Measurements from ENCODE around the gene TOR1B.
"Not testable (repeated sequence)": the region's sequence is repeated elsewhere in the genome, so short reads cannot be mapped to it uniquely, and the experiment has no call there.

TOR1B gene

DNA sequence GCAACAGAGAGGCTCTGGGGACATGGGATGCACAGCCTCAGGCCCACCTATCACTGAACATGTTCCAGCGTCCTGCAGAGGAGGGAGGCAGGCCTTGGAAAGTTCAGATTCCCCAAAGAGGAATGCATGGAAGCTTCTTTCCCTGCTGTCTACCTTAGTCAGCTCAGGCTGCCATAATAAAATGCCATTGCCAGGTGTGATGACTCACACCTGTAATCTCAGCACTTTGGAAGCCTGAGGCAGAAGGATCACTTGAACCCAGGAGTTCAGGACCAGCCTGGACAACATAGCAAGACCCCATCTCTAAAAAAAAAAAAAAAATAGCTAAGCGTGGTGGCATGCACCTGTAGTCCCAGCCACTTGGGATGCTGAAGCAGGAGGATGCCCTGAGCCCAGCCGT, 24.5 kb upstream of the TOR1B start:
- Histone ChIP-seq H3K27me3 (replicated peaks; ENCODE audit: control insufficient read depth, insufficient read depth, low read length) (peaks cover 2% of the 10 kb centered on the region), H3K4me3 (replicated peaks; ENCODE audit: low read depth, low read length) (no peak overlapping the region), H3K36me3 (ENCODE audit: control insufficient read depth, insufficient read depth, low read length) (no peaks in the 10 kb centered on the region)
- TF ChIP-seq, protein P1, sequence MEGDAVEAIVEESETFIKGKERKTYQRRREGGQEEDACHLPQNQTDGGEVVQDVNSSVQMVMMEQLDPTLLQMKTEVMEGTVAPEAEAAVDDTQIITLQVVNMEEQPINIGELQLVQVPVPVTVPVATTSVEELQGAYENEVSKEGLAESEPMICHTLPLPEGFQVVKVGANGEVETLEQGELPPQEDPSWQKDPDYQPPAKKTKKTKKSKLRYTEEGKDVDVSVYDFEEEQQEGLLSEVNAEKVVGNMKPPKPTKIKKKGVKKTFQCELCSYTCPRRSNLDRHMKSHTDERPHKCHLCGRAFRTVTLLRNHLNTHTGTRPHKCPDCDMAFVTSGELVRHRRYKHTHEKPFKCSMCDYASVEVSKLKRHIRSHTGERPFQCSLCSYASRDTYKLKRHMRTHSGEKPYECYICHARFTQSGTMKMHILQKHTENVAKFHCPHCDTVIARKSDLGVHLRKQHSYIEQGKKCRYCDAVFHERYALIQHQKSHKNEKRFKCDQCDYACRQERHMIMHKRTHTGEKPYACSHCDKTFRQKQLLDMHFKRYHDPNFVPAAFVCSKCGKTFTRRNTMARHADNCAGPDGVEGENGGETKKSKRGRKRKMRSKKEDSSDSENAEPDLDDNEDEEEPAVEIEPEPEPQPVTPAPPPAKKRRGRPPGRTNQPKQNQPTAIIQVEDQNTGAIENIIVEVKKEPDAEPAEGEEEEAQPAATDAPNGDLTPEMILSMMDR (IDR thresholded peaks at IDR 0.05; ENCODE audit: insufficient read depth, low read length, poor library complexity, severe bottlenecking) = no peak
- no peak for DNase-seq (ENCODE audit: extremely low read depth, insufficient read length)

DNA sequence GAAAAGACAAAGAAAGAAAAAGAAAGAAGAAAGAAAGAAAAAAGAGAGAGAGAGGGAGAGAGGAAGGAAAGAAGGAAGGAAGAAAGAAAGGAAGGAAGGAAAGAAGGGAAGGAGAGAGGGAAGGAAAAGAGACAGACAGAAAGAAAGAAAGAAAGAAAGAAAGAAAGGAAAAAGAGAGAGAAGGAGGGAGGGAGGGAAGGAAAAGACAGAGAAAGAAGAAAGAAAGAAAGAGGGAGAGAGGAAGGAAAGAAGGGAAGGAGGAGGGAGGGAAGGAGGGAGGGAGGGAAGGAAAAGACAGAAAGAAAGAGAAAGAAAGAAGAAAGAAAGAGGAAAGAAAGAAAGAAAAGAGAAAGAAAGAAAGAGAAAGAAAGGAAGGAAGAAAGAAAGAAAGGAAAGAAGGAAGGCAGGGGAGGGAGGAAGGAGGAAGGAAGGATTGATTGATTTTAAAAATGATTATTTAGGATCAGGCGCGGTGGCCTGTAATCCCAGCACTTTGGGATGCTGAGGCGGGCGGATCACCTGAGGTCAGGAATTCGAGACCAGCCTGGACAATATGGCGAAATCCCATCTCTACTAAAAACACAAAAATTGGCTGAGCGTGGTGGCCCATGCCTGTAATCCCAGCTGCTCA, 23.3 kb upstream of the TOR1B start:
- Histone ChIP-seq H3K36me3 (ENCODE audit: control insufficient read depth, insufficient read depth, low read length) (no peaks in the 10 kb centered on the region), H3K4me3 (replicated peaks; ENCODE audit: low read depth, low read length) (no peak overlapping the region), H3K27me3 (replicated peaks; ENCODE audit: control insufficient read depth, insufficient read depth, low read length) (peaks cover 2% of the 10 kb centered on the region)
- TF ChIP-seq, protein P1 (IDR thresholded peaks at IDR 0.05; ENCODE audit: insufficient read depth, low read length, poor library complexity, severe bottlenecking) = no peak
- no peak for DNase-seq (ENCODE audit: extremely low read depth, insufficient read length)

DNA sequence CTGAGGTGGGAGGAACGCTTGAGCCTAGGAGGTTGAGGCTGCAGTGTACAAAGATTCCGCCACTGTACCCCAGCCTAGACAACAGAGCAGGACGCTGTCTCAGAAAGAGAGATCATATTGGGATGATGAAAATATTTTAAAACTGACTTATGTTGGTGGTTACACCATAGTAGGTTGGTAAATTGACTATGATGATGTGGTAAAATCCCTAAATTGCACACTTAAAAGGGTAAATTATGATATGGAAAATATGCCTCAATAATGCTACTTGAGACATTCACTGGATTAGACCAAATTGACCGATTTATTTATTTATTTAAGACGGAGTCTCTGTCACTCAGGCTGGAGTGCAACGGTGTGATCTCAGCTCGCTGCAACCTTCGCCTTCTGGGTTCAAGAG, 21.9 kb upstream of the TOR1B start:
- H3K27me3 ChIP-seq (replicated peaks; ENCODE audit: control insufficient read depth, insufficient read depth, low read length) = peaks cover 2% of the 10 kb centered on the region
- H3K36me3 ChIP-seq (ENCODE audit: control insufficient read depth, insufficient read depth, low read length) = no peaks in the 10 kb centered on the region
- TF ChIP-seq, protein P1 (IDR thresholded peaks at IDR 0.05; ENCODE audit: insufficient read depth, low read length, poor library complexity, severe bottlenecking) = no peak
- no peak overlapping the region for H3K4me3 ChIP-seq (replicated peaks; ENCODE audit: low read depth, low read length)
- no peak for DNase-seq (ENCODE audit: extremely low read depth, insufficient read length)

DNA sequence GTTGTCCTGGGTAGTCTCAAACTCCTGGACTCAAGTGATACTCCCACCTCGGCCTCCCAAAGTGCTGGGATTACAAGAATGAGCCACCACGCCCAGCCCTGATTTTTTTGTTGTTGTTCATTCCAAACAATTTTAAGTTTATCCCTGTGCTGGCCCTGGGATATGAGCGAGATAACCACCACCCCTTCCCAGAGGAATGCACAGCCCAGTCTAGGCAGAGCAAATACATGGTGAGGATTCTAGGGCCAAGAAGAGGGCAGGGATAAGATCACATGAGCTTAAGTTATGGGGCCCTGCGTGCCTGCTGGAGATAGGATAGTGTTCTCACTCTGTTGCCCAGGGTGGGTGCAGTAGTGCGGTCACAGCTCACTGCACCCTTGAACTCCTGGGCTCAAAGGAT, 21.0 kb upstream of the TOR1B start:
- H3K36me3 ChIP-seq (ENCODE audit: control insufficient read depth, insufficient read depth, low read length) = no peaks in the 10 kb centered on the region
- no peak for DNase-seq (ENCODE audit: extremely low read depth, insufficient read length)
- no peak overlapping the region for H3K4me3 ChIP-seq (replicated peaks; ENCODE audit: low read depth, low read length)
- peaks cover 2% of the 10 kb centered on the region for H3K27me3 ChIP-seq (replicated peaks; ENCODE audit: control insufficient read depth, insufficient read depth, low read length)
- TF ChIP-seq, protein P1 (IDR thresholded peaks at IDR 0.05; ENCODE audit: insufficient read depth, low read length, poor library complexity, severe bottlenecking) = no peak

DNA sequence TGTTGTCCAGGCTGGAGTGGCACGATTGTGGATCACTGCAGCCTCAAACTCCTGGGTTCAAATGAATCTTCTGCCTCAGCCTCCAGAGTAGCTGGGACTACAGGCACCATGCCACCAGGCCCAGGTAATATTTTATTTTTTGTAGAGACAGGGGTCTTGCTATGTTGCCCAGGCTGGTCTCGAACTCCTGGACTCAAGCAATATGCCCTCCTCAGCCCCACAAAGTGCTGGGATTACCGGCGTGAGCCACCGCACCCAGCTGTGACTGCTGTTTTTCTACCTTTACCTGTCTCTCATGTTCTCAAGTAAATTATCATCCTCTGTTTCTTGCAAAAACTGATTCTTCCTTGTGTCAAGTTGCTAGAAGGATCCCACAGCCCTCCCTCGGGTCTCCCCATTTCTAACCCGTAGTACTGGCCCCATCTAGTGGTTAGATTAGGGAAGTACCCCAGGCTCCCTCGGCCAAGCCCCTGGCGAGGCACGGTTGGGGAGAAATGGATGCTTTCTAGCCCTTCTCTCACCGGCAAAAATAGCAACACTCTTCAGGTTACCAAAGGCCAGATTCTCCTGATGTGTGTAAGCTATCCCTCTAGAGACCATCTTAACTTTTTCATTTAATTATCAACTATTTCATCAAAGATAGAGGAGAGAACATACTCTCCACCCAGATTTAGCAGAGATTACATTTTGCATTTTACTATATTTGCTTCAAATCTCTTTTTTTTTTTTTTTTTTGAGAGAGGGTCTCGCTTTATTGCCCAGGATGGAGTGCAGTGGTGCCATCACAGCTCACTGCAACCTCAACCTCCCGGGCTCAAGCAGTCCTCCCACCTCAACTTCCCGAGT, 19.2 kb upstream of the TOR1B start:
- DNase-seq (ENCODE audit: extremely low read depth, insufficient read length) = peak; percentile 35
- Histone ChIP-seq H3K27me3 (replicated peaks; ENCODE audit: control insufficient read depth, insufficient read depth, low read length) (no peaks in the 10 kb centered on the region), H3K36me3 (ENCODE audit: control insufficient read depth, insufficient read depth, low read length) (no peaks in the 10 kb centered on the region), H3K4me3 (replicated peaks; ENCODE audit: low read depth, low read length) (no peak overlapping the region)
- TF ChIP-seq, protein P1 (IDR thresholded peaks at IDR 0.05; ENCODE audit: insufficient read depth, low read length, poor library complexity, severe bottlenecking) = peak; percentile 86

DNA sequence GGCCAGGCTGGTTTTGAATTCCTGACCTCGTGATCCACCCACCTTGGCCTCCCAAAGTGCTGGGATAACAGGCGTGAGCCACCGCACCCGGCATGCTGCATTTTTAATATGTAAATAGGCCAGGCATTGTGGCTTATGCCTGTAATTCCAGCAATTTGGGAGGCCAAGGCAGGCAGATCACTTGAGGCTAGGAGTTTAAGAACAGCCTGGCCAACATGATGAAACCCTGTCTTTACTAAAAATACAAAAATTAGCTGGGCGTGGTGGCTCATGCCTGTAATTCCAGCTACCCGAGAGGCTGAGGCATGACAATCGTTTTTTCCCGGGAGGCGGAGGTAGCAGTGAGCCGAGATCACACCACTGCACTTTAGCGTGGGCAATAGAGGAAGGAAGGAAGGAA, 18.0 kb upstream of the TOR1B start:
- H3K4me3 ChIP-seq (replicated peaks; ENCODE audit: low read depth, low read length); H3K36me3 ChIP-seq (ENCODE audit: control insufficient read depth, insufficient read depth, low read length); H3K27me3 ChIP-seq (replicated peaks; ENCODE audit: control insufficient read depth, insufficient read depth, low read length); DNase-seq (ENCODE audit: extremely low read depth, insufficient read length): not testable (repeated sequence)
